SK-N-SH (cell line): ENCODE data around the gene HASPIN. TPM values are rescaled to one million over a fixed set of nuclear protein-coding genes. Genes with fewer than 3 reads are reported as not detected.

Source experiments
- CTCF ChIA-PET: fragments of 300-600, 350-600 bp; formaldehyde crosslinking; extraction: SDS; loops from one replicate; lab custom pipeline; 2021; lab: Yijun Ruan, JAX
- POLR2A ChIA-PET: fragments of 350-600 bp; sonication (Branson Sonifier 250); formaldehyde crosslinking; extraction: SDS; loops from one replicate; lab custom pipeline; 2020; ENCODE audit warnings: antibody characterized with exemption, inconsistent platforms; lab: Yijun Ruan, JAX
- DNase-seq: peaks from one replicate; pipeline ENCODE4 v3.0.0; 2012
- H2AFZ ChIP-seq: fragments of 200-600 bp; sonication (generic); 2 replicates; pipeline ENCODE4 v1.8.1; 2016; ENCODE audit warnings: antibody characterized with exemption, mild to moderate bottlenecking, low read depth
- H3F3A ChIP-seq: fragments of 200-600 bp; sonication (generic); replicated peaks from 2 replicates; pipeline ENCODE3; 2016; ENCODE audit warnings: antibody characterized with exemption, mild to moderate bottlenecking; ENCODE audit not compliant: insufficient read depth
- H3K27ac ChIP-seq, 2 experiments: fragments of 200-500 bp in 1 of 2; fragments of 200-600 bp in 1 of 2; sonication (Bioruptor generic) in 1 of 2; sonication (generic), shearing (Covaris generic) in 1 of 2; 2 replicates each; pipeline versions ENCODE4 v1.5.1 to v1.6.1; 2014 to 2016; ENCODE audit warnings: low read depth in 2 of 2, inconsistent platforms in 1 of 2, low read length in 1 of 2, mild to moderate bottlenecking in 1 of 2, mixed read lengths in 1 of 2
- H3K27me3 ChIP-seq: fragments of 200-600 bp; sonication (generic), shearing (Covaris generic); 2 replicates; pipeline ENCODE4 v1.6.1; 2016; ENCODE audit warnings: mixed run types; ENCODE audit not compliant: insufficient read depth
- H3K36me3 ChIP-seq, 2 experiments: fragments of 200-500 bp in 1 of 2; fragments of 200-600 bp in 1 of 2; sonication (Bioruptor generic) in 1 of 2; sonication (generic) in 1 of 2; replicated peaks in 1 of 2; 2 replicates each; pipeline versions ENCODE3 to v1.5.1; 2014 to 2016; ENCODE audit warnings: low read length in 1 of 2, mild to moderate bottlenecking in 1 of 2; ENCODE audit not compliant: insufficient read depth in 2 of 2, control insufficient read depth in 1 of 2
- H3K4me1 ChIP-seq, 2 experiments: fragments of 200-500 bp in 1 of 2; fragments of 200-600 bp in 1 of 2; sonication (Bioruptor generic) in 1 of 2; sonication (generic), shearing (Covaris generic) in 1 of 2; 2 replicates each; pipeline versions ENCODE4 v1.5.1 to v1.6.1; 2014 to 2016; ENCODE audit warnings: low read depth in 1 of 2, low read length in 1 of 2, mixed run types in 1 of 2; ENCODE audit not compliant: insufficient read depth in 2 of 2, control insufficient read depth in 1 of 2
- H3K4me2 ChIP-seq: fragments of 200-600 bp; sonication (generic), shearing (Covaris generic); 2 replicates; pipeline ENCODE4 v1.6.1; 2017; ENCODE audit warnings: mixed run types
- H3K4me3 ChIP-seq, 2 experiments: fragments of 200-500 bp in 1 of 2; fragments of 200-600 bp in 1 of 2; sonication (Bioruptor generic) in 1 of 2; sonication (generic), shearing (Covaris generic) in 1 of 2; 2 replicates each; pipeline versions ENCODE4 v1.5.1 to v1.8.1; 2014 to 2016; ENCODE audit warnings: low read depth in 2 of 2, inconsistent platforms in 1 of 2, low read length in 1 of 2, mild to moderate bottlenecking in 1 of 2, mixed read lengths in 1 of 2, moderate library complexity in 1 of 2
- H3K79me2 ChIP-seq: fragments of 200-600 bp; sonication (generic); 2 replicates; pipeline ENCODE4 v1.8.1; 2017; ENCODE audit warnings: mild to moderate bottlenecking; ENCODE audit not compliant: insufficient read depth
- H3K9ac ChIP-seq: fragments of 200-600 bp; sonication (generic); 2 replicates; pipeline ENCODE4 v1.6.1; 2017; ENCODE audit warnings: mixed run types
- H3K9me2 ChIP-seq: fragments of 200-600 bp; sonication (generic); 2 replicates; pipeline ENCODE4 v1.6.1; 2017; ENCODE audit warnings: mixed run types
- H3K9me3 ChIP-seq: fragments of 200-600 bp; sonication (generic); 2 replicates; pipeline ENCODE4 v1.6.1; 2017; ENCODE audit warnings: mixed run types, mild to moderate bottlenecking, moderate library complexity
- H4K20me1 ChIP-seq: fragments of 200-600 bp; sonication (generic); 2 replicates; pipeline ENCODE4 v1.6.1; 2017; ENCODE audit warnings: mild to moderate bottlenecking, mixed run types; ENCODE audit not compliant: insufficient read depth
- CHD2 ChIP-seq: fragments of 150-350 bp; IDR thresholded peaks from 2 replicates; pipeline ENCODE4 v1.6.1; 2018; ENCODE audit warnings: low read length; ENCODE audit not compliant: partially characterized antibody
- CTCF ChIP-seq: fragments of 200-600 bp; sonication (generic); IDR thresholded peaks from 2 replicates; pipeline ENCODE4 v1.6.1; 2017; ENCODE audit warnings: antibody characterized with exemption, mild to moderate bottlenecking, moderate library complexity
- EZH2phosphoT487 ChIP-seq: fragments of 200-600 bp; sonication (generic); IDR thresholded peaks from 2 replicates; pipeline ENCODE4 v1.6.1; 2017; ENCODE audit warnings: low read depth, mixed run types, mild to moderate bottlenecking, antibody characterized with exemption, moderate library complexity, borderline replicate concordance
- FOSL2 ChIP-seq: IDR thresholded peaks from 2 replicates; pipeline ENCODE4 v1.4.0; 2012; ENCODE audit warnings: low read depth, mild to moderate bottlenecking, moderate library complexity, borderline replicate concordance
- FOXJ3 ChIP-seq: sonication (generic); formaldehyde crosslinking; IDR thresholded peaks from 2 replicates; pipeline ENCODE4 v1.5.1; 2020; ENCODE audit warnings: mild to moderate bottlenecking, missing genetic modification reagents
- IRF3 ChIP-seq: fragments of 150-350 bp; IDR thresholded peaks from 2 replicates; pipeline ENCODE4 v1.6.1; 2016; ENCODE audit warnings: mild to moderate bottlenecking, low read depth, low read length
- JUND ChIP-seq: IDR thresholded peaks from 2 replicates; pipeline ENCODE4 v1.4.0; 2012
- MAX ChIP-seq: IDR thresholded peaks from 2 replicates; pipeline ENCODE4 v1.4.0; 2012; ENCODE audit warnings: low read depth
- MEF2A ChIP-seq: IDR thresholded peaks from 2 replicates; pipeline ENCODE4 v1.4.0; 2012; ENCODE audit warnings: low read depth, borderline replicate concordance
- MXI1 ChIP-seq: IDR thresholded peaks from 2 replicates; pipeline ENCODE4 v1.6.1; 2012; ENCODE audit warnings: mild to moderate bottlenecking, low read depth, low read length, improper control_type of control experiment
- PBX3 ChIP-seq: IDR thresholded peaks from 2 replicates; pipeline ENCODE4; 2012
- RCOR1 ChIP-seq: fragments of 150-350 bp; IDR thresholded peaks from 2 replicates; pipeline ENCODE4 v1.6.1; 2017; ENCODE audit warnings: antibody characterized with exemption, low read length
- REST ChIP-seq: IDR thresholded peaks from 2 replicates; pipeline ENCODE4 v1.6.1; 2012; ENCODE audit warnings: mild to moderate bottlenecking, low read depth, low read length, moderate library complexity
- RXRA ChIP-seq: IDR thresholded peaks from 2 replicates; pipeline ENCODE4 v1.4.0; 2012; ENCODE audit warnings: low read depth, mild to moderate bottlenecking, borderline replicate concordance
- SIN3A ChIP-seq: IDR thresholded peaks from 2 replicates; pipeline ENCODE4 v1.6.1; 2012; ENCODE audit warnings: low read depth, mild to moderate bottlenecking, low read length, moderate library complexity, borderline replicate concordance
- SMC3 ChIP-seq: IDR thresholded peaks from 2 replicates; pipeline ENCODE4 v1.6.1; 2012; ENCODE audit warnings: low read depth, low read length, improper control_type of control experiment
- TCF12 ChIP-seq: IDR thresholded peaks from 2 replicates; pipeline ENCODE4 v1.4.0; 2012
- ZBTB33 ChIP-seq: IDR thresholded peaks from 2 replicates; pipeline ENCODE4 v1.4.0; 2012; ENCODE audit warnings: low read depth, borderline replicate concordance
- WGBS: methylation state at CpG from one replicate; pipeline ENCODE4 v1.1.6; 2017; ENCODE audit warnings: low lambda C conversion rate; 5-methylcytosine and 5-hydroxymethylcytosine counted together
- polyA plus RNA-seq, 3 experiments: library from polyadenylated mRNA; depleted of rRNA; stranded (reverse); fragments of >200 nt; gene quantifications; 2 replicates each; pipeline ENCODE4 v1.2.3, GENCODE V29; 2012

The HASPIN gene
- polyA plus RNA-seq, 1 of the 3 experiments (the other 2 are of a cell fraction) = 1.4 TPM

GRCh38 chr17:3747805-3748204 lies 24.1 kb downstream of the HASPIN start (continued):
- TF ChIP-seq CTCF (no peak), ZBTB33 (no peak), EZH2phosphoT487 (no peak), SIN3A (no peak), JUND (no peak), CHD2 (no peak), FOXJ3 (no peak), RXRA (no peak)

GRCh38 chr17:3748576-3748975 lies 24.9 kb downstream of the HASPIN start:
- Histone ChIP-seq H3K9ac (no peak overlapping the region), H3F3A (no peaks in the 10 kb centered on the region), H3K4me3 (no peak overlapping the region), H2AFZ (no peak overlapping the region), H3K9me2 (no peaks in the 10 kb centered on the region), H3K27me3 (no peaks in the 10 kb centered on the region; the same call in 1 of the 2 replicates), H3K9me3 (no peaks in the 10 kb centered on the region), H3K4me2 (no peak overlapping the region), H3K79me2 (no peaks in the 10 kb centered on the region), H3K36me3 (no peaks in the 10 kb centered on the region), H3K4me1 (no peaks in the 10 kb centered on the region), H4K20me1 (no peaks in the 10 kb centered on the region), H3K27ac (no peak overlapping the region)
- TF ChIP-seq PBX3 = no peak
- TF ChIP-seq RCOR1 = no peak
- no peak for TF ChIP-seq IRF3
- TF ChIP-seq CTCF = no peak
- TF ChIP-seq MXI1 = no peak
- no peak for TF ChIP-seq MAX
- no peak for TF ChIP-seq MEF2A
- no peak for TF ChIP-seq REST
- no peak for TF ChIP-seq FOXJ3
- TF ChIP-seq FOSL2 = no peak
- TF ChIP-seq SMC3 = no peak
- TF ChIP-seq TCF12 = no peak
- TF ChIP-seq RXRA = no peak
- CTCF ChIA-PET = interaction anchor here (3.5 kb wide), 1 partner anchor 11 kb away, joined by 26 read pairs; no protein-coding TSS in a partner anchor
- POLR2A ChIA-PET = interaction anchor here (0.7 kb wide), 1 partner anchor 71 kb away, joined by 3 read pairs; no protein-coding TSS in a partner anchor
- DNase-seq = no peak
- WGBS = 73% methylated on average over 7 of the region's 7 CpGs
